Activated CD4-positive, alpha-beta T cell treated with anti-CD3 and anti-CD28 coated beads, Interleukin-2, amount 50 U/mL, for 4 hours (primary cell): ENCODE results near the gene C5orf15.

Experiments
- DNase-seq, 2 experiments: peaks; one replicate each; pipeline ENCODE4 v3.0.0-alpha.2; 2020

Gene C5orf15

GRCh38 chr5:133968204-133968980 lies at the start of gene C5orf15:
C5orf15 (minus strand) TSS chr5:133968625; CDS start chr5:133968584, 41 bp downstream.
- DNase-seq: peak; percentile 84 to 85

GRCh38 chr5:134008266-134008749 lies 39.9 kb upstream of the C5orf15 start:
- DNase-seq: no peak

GRCh38 chr5:134007581-134008265 lies 39.3 kb upstream of the C5orf15 start:
- no peak for DNase-seq

- no peak for DNase-seq
Observed at GRCh38 chr5:134006115-134006514, 37.7 kb upstream of the C5orf15 start.

- DNase-seq: no peak
Observed at GRCh38 chr5:134005417-134006061, 37.1 kb upstream of the C5orf15 start.

GRCh38 chr5:134004626-134005416 lies 36.4 kb upstream of the C5orf15 start, which contains the start of gene VDAC1:
VDAC1 (minus strand) TSS chr5:134004975; CDS start chr5:133993012, 11,963 bp downstream.
- peak; percentile 77 to 82 for DNase-seq

- DNase-seq: peak; percentile 28 to 37
Observed at GRCh38 chr5:134003817-134004625, 35.6 kb upstream of the C5orf15 start.

- DNase-seq: peak; percentile 21 to 33
Observed at GRCh38 chr5:134003064-134003816, 34.8 kb upstream of the C5orf15 start.

GRCh38 chr5:134001938-134002731 lies 33.7 kb upstream of the C5orf15 start:
- DNase-seq: no peak

GRCh38 chr5:134000696-134001453 lies 32.5 kb upstream of the C5orf15 start:
- DNase-seq: no peak

GRCh38 chr5:134000091-134000511 lies 31.7 kb upstream of the C5orf15 start:
- no peak for DNase-seq

GRCh38 chr5:133998807-133999206 lies 30.4 kb upstream of the C5orf15 start:
- DNase-seq: no peak

GRCh38 chr5:133998042-133998441 lies 29.6 kb upstream of the C5orf15 start:
- no peak for DNase-seq

GRCh38 chr5:133996683-133997252 lies 28.3 kb upstream of the C5orf15 start:
- no peak for DNase-seq

- no peak for DNase-seq
Observed at GRCh38 chr5:133995883-133996563, 27.6 kb upstream of the C5orf15 start.

- DNase-seq: no peak
Observed at GRCh38 chr5:133995341-133995740, 26.9 kb upstream of the C5orf15 start.

GRCh38 chr5:133994990-133995333 lies 26.5 kb upstream of the C5orf15 start:
- DNase-seq: no peak

- DNase-seq: no peak
Observed at GRCh38 chr5:133994297-133994989, 26.0 kb upstream of the C5orf15 start.
